ENCODE data around the gene SRRD.
"Not testable (repeated sequence)": the region's sequence is repeated elsewhere in the genome, so short reads cannot be mapped to it uniquely, and the experiment has no call there.

SRRD gene
- 19.9 to 27.9 (median 23.7) reads per million in 3 donors for total RNA-seq

DNA sequence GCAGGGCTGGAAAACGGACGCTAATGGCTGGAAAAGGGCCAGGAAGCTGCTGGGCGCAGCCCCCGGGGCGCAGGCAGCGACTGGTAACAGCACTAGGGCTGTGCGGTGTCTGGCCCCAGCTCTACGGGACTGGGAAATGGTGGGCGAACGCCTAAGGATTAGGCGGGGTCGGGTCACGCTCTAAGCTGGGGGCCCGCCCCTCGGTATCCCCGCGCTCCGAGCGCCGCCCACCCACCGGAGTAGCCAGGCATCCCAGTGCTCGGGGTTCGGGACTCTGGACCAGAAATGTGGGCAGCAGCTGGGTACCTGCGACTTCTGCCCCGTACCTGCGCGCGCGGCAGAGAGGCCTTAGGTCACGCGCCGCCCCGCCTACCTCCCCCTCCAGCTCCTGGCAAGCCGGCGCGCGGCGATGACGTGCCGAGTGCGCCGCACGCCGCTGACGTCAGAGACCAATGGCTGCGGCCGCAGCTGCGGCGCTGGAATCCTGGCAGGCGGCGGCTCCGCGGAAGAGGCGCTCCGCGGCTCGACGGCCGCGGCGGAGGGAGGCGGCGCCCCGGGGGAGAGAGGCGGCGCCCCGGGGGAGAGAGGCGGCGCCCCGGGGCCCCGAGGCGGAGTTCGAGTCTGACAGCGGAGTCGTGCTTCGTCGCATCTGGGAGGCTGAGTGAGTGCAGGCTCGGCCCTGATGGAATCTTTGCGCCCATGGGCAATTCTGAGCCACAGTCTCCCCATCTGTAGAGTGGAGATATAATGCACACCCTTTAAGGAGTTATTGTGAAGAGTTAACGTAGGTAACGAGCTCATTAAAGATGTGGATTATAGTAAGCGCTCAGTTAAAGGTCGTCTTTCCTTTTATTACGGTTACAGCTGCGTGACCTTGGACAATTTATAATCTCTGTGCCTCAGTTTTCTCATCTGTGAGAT, at the start of gene SRRD, which contains the start of gene HPS4:
Gene SRRD (plus strand): TSS at position 439 of the 921 bp plus-strand sequence. CDS start 14 bp downstream, at position 453.
Gene HPS4 (minus strand): TSS at position 345 of the 921 bp plus-strand sequence. CDS start 2,021 bp downstream, outside the sequence.
- DNase-seq, result peak; percentile 89 to 90 (median 89)
- H3K9me3 ChIP-seq (ENCODE audit: control insufficient read depth, low read length), result no peaks in the 10 kb centered on the region
- peaks cover 43% of the 10 kb centered on the region for H3K4me1 ChIP-seq (ENCODE audit: control insufficient read depth, insufficient read depth, low read length, poor library complexity, severe bottlenecking)
- H3K4me3 ChIP-seq (ENCODE audit: insufficient read depth, low read depth, low read length, poor library complexity, severe bottlenecking), result peak within 1 kb of the TSS; percentile 75
- H3K27me3 ChIP-seq (replicated peaks; ENCODE audit: control insufficient read depth, insufficient read depth, low read length, poor library complexity, severe bottlenecking), result no peaks in the 10 kb centered on the region
- H3K27ac ChIP-seq (ENCODE audit: insufficient read depth, low read length, poor library complexity, severe bottlenecking), result peak within 1 kb of the TSS; percentile 87
- H3K36me3 ChIP-seq (ENCODE audit: control insufficient read depth, insufficient read depth, low read length), result peaks cover 8% of the 10 kb centered on the region

- Histone ChIP-seq H3K27me3 (replicated peaks; ENCODE audit: control insufficient read depth, insufficient read depth, low read length, poor library complexity, severe bottlenecking) (no peaks in the 10 kb centered on the region), H3K4me1 (ENCODE audit: control insufficient read depth, insufficient read depth, low read length, poor library complexity, severe bottlenecking) (no peaks in the 10 kb centered on the region), H3K4me3 (ENCODE audit: insufficient read depth, low read depth, low read length, poor library complexity, severe bottlenecking) (no peak overlapping the region), H3K36me3 (ENCODE audit: control insufficient read depth, insufficient read depth, low read length) (peaks cover 6% of the 10 kb centered on the region), H3K9me3 (ENCODE audit: control insufficient read depth, low read length) (no peaks in the 10 kb centered on the region), H3K27ac (ENCODE audit: insufficient read depth, low read length, poor library complexity, severe bottlenecking) (no peak overlapping the region)
- no peak for DNase-seq
Measured at GRCh38 chr22:26435327-26436093, 48.2 kb upstream of the SRRD start.

DNA sequence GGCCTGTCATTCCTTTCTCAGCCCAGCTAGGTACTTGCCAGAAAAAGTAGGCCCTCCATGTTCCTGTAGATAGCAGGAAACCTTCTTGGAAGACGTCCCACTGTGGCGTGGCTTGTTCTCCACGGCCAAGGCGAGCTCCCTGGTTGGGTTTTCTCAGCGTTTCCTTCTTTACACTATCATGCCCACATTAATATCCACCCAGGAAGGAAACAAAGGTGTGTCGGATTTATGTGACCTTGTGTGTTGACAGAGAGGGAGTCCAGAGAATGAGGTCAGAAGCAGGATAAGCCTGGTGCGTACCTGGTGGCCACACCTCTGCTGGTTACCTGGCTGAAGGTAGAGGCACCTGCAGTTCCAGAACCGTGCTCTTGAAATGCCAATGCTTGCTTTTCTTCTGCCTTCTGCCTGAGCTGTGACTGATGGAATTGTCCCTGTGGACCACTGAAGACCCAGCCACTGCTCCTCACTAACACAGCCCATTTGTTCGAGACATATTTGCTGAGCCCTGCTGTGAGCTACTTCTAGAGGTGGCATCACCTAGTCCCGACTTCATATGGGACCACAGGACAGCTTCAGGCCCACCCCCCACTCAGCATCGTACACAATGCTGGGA, 46.7 kb upstream of the SRRD start:
- H3K4me3 ChIP-seq (ENCODE audit: insufficient read depth, low read depth, low read length, poor library complexity, severe bottlenecking), result no peak overlapping the region
- DNase-seq, result no peak
- no peaks in the 10 kb centered on the region for H3K27me3 ChIP-seq (replicated peaks; ENCODE audit: control insufficient read depth, insufficient read depth, low read length, poor library complexity, severe bottlenecking)
- peaks cover 6% of the 10 kb centered on the region for H3K36me3 ChIP-seq (ENCODE audit: control insufficient read depth, insufficient read depth, low read length)
- no peaks in the 10 kb centered on the region for H3K9me3 ChIP-seq (ENCODE audit: control insufficient read depth, low read length)
- H3K4me1 ChIP-seq (ENCODE audit: control insufficient read depth, insufficient read depth, low read length, poor library complexity, severe bottlenecking), result no peaks in the 10 kb centered on the region
- no peak overlapping the region for H3K27ac ChIP-seq (ENCODE audit: insufficient read depth, low read length, poor library complexity, severe bottlenecking)

DNA sequence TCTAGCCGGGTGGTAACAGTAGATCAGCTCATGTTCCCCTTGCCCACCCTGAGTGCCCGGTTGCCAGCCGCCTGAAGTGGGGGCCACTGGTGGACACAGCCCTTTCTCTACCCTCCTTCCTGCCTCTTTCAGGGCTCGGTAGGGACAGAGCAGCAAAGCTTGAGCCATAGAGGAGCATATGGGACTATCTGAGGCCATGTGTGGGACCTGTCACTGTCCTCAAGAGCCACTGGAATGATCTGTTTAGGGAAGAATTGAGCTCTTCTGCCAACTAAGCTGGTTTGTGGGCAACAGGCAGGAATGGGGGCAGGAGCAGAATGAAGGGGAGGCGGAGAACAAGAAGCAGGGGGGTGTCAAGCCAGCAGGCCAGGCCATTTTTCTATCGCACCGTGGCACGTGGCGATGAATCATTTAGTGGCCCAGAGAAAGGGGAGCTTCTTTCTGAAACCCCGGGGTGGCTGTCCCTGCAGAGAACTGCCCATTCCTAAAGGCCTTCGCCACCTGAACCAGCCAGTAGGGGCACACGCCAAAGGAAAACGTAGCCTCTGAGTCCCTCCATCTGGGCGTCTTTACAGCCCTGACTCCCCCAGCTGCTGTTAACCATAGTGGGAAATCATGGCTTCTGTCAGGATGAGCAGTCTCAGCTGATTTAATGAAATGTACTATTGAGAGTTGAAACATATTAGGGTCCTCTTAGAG, 45.8 kb upstream of the SRRD start:
- Histone ChIP-seq H3K4me3 (ENCODE audit: insufficient read depth, low read depth, low read length, poor library complexity, severe bottlenecking) (no peak overlapping the region), H3K9me3 (ENCODE audit: control insufficient read depth, low read length) (no peaks in the 10 kb centered on the region)

GRCh38 chr22:26438776-26439175, 44.9 kb upstream of the SRRD start:
- not testable (repeated sequence) for H3K27me3 ChIP-seq (replicated peaks; ENCODE audit: control insufficient read depth, insufficient read depth, low read length, poor library complexity, severe bottlenecking); H3K27ac ChIP-seq (ENCODE audit: insufficient read depth, low read length, poor library complexity, severe bottlenecking); DNase-seq; H3K4me1 ChIP-seq (ENCODE audit: control insufficient read depth, insufficient read depth, low read length, poor library complexity, severe bottlenecking); H3K36me3 ChIP-seq (ENCODE audit: control insufficient read depth, insufficient read depth, low read length); H3K4me3 ChIP-seq (ENCODE audit: insufficient read depth, low read depth, low read length, poor library complexity, severe bottlenecking); H3K9me3 ChIP-seq (ENCODE audit: control insufficient read depth, low read length)

More for the DNA sequence above, 45.8 kb upstream of the SRRD start:
- Histone ChIP-seq H3K27me3 (replicated peaks; ENCODE audit: control insufficient read depth, insufficient read depth, low read length, poor library complexity, severe bottlenecking) (no peaks in the 10 kb centered on the region), H3K27ac (ENCODE audit: insufficient read depth, low read length, poor library complexity, severe bottlenecking) (no peak overlapping the region), H3K36me3 (ENCODE audit: control insufficient read depth, insufficient read depth, low read length) (peaks cover 6% of the 10 kb centered on the region), H3K4me1 (ENCODE audit: control insufficient read depth, insufficient read depth, low read length, poor library complexity, severe bottlenecking) (no peaks in the 10 kb centered on the region)
- no peak for DNase-seq

DNA sequence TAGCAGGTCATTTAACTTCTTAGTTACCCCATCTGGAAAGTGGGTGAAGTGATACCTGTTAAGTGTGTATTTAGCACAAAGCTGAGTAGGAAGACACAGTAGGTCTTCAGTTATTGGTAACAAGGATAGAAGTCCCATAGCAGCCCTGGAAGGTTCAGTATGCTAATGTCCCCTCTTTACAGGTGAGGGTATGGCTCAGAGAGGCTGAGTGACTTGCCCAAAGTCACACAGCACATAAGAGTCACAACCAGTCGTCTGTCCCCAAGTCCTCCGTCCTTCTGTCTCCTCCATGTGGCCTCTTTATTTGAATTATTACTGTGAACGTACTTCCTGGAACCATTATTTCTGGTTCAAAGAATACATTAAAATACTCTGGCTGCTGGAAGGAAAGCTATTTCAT, 44.1 kb upstream of the SRRD start:
- H3K27me3 ChIP-seq (replicated peaks; ENCODE audit: control insufficient read depth, insufficient read depth, low read length, poor library complexity, severe bottlenecking), result no peaks in the 10 kb centered on the region
- H3K4me3 ChIP-seq (ENCODE audit: insufficient read depth, low read depth, low read length, poor library complexity, severe bottlenecking), result no peak overlapping the region
- no peak overlapping the region for H3K27ac ChIP-seq (ENCODE audit: insufficient read depth, low read length, poor library complexity, severe bottlenecking)
- H3K9me3 ChIP-seq (ENCODE audit: control insufficient read depth, low read length), result no peaks in the 10 kb centered on the region
- DNase-seq, result no peak
- peaks cover 6% of the 10 kb centered on the region for H3K36me3 ChIP-seq (ENCODE audit: control insufficient read depth, insufficient read depth, low read length)
- H3K4me1 ChIP-seq (ENCODE audit: control insufficient read depth, insufficient read depth, low read length, poor library complexity, severe bottlenecking), result no peaks in the 10 kb centered on the region

- no peak overlapping the region for H3K4me3 ChIP-seq (ENCODE audit: insufficient read depth, low read depth, low read length, poor library complexity, severe bottlenecking)
- no peaks in the 10 kb centered on the region for H3K4me1 ChIP-seq (ENCODE audit: control insufficient read depth, insufficient read depth, low read length, poor library complexity, severe bottlenecking)
- H3K9me3 ChIP-seq (ENCODE audit: control insufficient read depth, low read length), result no peaks in the 10 kb centered on the region
- no peak overlapping the region for H3K27ac ChIP-seq (ENCODE audit: insufficient read depth, low read length, poor library complexity, severe bottlenecking)
- DNase-seq, result no peak
- H3K27me3 ChIP-seq (replicated peaks; ENCODE audit: control insufficient read depth, insufficient read depth, low read length, poor library complexity, severe bottlenecking), result no peaks in the 10 kb centered on the region
- H3K36me3 ChIP-seq (ENCODE audit: control insufficient read depth, insufficient read depth, low read length), result no peaks in the 10 kb centered on the region
Measured at GRCh38 chr22:26442086-26442756, 41.5 kb upstream of the SRRD start.

DNA sequence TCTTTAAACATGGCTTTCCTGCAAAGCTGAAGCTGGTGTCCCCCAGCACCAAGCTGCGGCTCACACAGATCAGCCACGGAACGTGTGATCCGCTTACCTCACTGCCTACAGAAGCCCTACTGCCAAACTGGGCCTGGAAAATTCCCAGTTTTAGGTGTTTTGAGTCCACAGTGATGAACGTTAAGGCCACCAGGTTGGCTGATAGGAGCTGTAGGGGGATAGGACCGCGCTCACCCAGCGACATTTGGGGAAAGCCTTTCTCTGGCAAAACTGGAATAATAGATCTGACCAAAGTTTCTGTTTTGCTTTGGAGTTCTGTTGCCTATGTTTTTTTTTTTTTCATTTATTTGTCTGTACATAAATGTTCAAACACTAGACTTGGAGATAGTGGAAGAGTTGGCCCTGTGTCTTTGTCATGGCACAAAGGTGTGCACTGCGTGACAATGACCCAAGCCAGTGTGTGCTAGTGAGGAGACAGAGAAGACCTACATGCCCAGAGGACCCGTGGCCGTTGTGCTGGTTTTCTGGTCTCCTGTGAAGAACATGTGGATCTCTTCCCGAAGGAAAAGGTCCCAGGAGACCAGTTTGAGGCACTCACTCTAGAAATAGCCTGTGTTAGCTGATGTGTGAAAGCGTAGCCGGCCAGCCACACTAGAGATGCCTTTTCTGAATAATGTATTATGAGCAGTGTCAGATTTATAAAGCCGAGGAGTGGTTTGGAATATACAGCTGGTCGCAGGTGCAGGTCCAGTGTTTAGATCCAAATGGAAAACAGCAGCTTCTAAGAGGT, 39.6 kb upstream of the SRRD start:
- Histone ChIP-seq H3K27me3 (replicated peaks; ENCODE audit: control insufficient read depth, insufficient read depth, low read length, poor library complexity, severe bottlenecking) (no peaks in the 10 kb centered on the region), H3K4me1 (ENCODE audit: control insufficient read depth, insufficient read depth, low read length, poor library complexity, severe bottlenecking) (no peaks in the 10 kb centered on the region), H3K27ac (ENCODE audit: insufficient read depth, low read length, poor library complexity, severe bottlenecking) (no peak overlapping the region), H3K36me3 (ENCODE audit: control insufficient read depth, insufficient read depth, low read length) (no peaks in the 10 kb centered on the region), H3K9me3 (ENCODE audit: control insufficient read depth, low read length) (no peaks in the 10 kb centered on the region), H3K4me3 (ENCODE audit: insufficient read depth, low read depth, low read length, poor library complexity, severe bottlenecking) (no peak overlapping the region)
- no peak for DNase-seq

Data from effector memory CD4-positive, alpha-beta T cell (primary cell).